H9 (cell line): ENCODE measurements around the gene VSTM2A. TPM values are rescaled to one million over a fixed set of nuclear protein-coding genes. Genes with fewer than 3 reads are reported as not detected.

Experiments used
- DNase-seq: peaks from one replicate; pipeline ENCODE4 v3.0.0-alpha.2; 2017
- H2AFZ ChIP-seq: one replicate; pipeline ENCODE4 v1.6.1; 2013; ENCODE audit warnings: mild to moderate bottlenecking, low read length, control low read depth, moderate library complexity
- H2AK5ac ChIP-seq: 2 replicates; pipeline ENCODE4 v1.6.1; 2013; ENCODE audit warnings: low read length, control low read depth, mixed read lengths; ENCODE audit not compliant: insufficient read length
- H2BK120ac ChIP-seq: one replicate; pipeline ENCODE4 v1.6.1; 2013; ENCODE audit warnings: low read depth, mild to moderate bottlenecking, low read length, control low read depth, inconsistent platforms; ENCODE audit not compliant: poor library complexity, severe bottlenecking
- H2BK12ac ChIP-seq: 2 replicates; pipeline ENCODE4 v1.6.1; 2013; ENCODE audit warnings: low read length, control low read depth, mixed read lengths, low read depth; ENCODE audit not compliant: insufficient read length
- H2BK15ac ChIP-seq: 2 replicates; pipeline ENCODE4 v1.6.1; 2013; ENCODE audit warnings: low read depth, low read length, control low read depth
- H2BK20ac ChIP-seq: one replicate; pipeline ENCODE4 v1.6.1; 2013; ENCODE audit warnings: low read depth, mild to moderate bottlenecking, low read length, control low read depth, inconsistent platforms; ENCODE audit not compliant: poor library complexity, severe bottlenecking
- H2BK5ac ChIP-seq: 2 replicates; pipeline ENCODE4 v1.6.1; 2013; ENCODE audit warnings: low read length, control low read depth, mixed read lengths; ENCODE audit not compliant: insufficient read length
- H3K14ac ChIP-seq: 2 replicates; pipeline ENCODE4 v1.6.1; 2013; ENCODE audit warnings: low read length, control low read depth; ENCODE audit not compliant: insufficient read depth
- H3K18ac ChIP-seq: 2 replicates; pipeline ENCODE4 v1.6.1; 2013; ENCODE audit warnings: low read depth, mild to moderate bottlenecking, mixed read lengths, low read length, control low read depth; ENCODE audit not compliant: insufficient read length
- H3K23ac ChIP-seq: 2 replicates; pipeline ENCODE4 v1.6.1; 2013; ENCODE audit warnings: low read length, control low read depth, mixed read lengths, low read depth; ENCODE audit not compliant: insufficient read length
- H3K23me2 ChIP-seq: 2 replicates; pipeline ENCODE4 v1.6.1; 2013; ENCODE audit warnings: low read depth, mild to moderate bottlenecking, mixed read lengths, low read length, control low read depth; ENCODE audit not compliant: insufficient read length, poor library complexity, severe bottlenecking
- H3K27ac ChIP-seq: 2 replicates; pipeline ENCODE4 v1.5.1; 2013; ENCODE audit warnings: low read length, control low read depth, mixed read lengths, low read depth; ENCODE audit not compliant: insufficient read length
- H3K27me3 ChIP-seq: 2 replicates; pipeline ENCODE4 v1.6.1; 2013; ENCODE audit warnings: low read length, control low read depth, inconsistent platforms; ENCODE audit not compliant: insufficient read depth
- H3K4ac ChIP-seq: 2 replicates; pipeline ENCODE4 v1.6.1; 2013; ENCODE audit warnings: low read depth, mild to moderate bottlenecking, control low read depth, inconsistent platforms, low read length, moderate library complexity
- H3K4me1 ChIP-seq: 2 replicates; pipeline ENCODE4 v1.6.1; 2013; ENCODE audit warnings: low read length, control low read depth, inconsistent platforms; ENCODE audit not compliant: insufficient read depth
- H3K4me2 ChIP-seq: 2 replicates; pipeline ENCODE4 v1.6.1; 2013; ENCODE audit warnings: low read length, control low read depth, mixed read lengths; ENCODE audit not compliant: insufficient read length, insufficient read depth
- H3K56ac ChIP-seq: 2 replicates; pipeline ENCODE4 v1.6.1; 2013; ENCODE audit warnings: low read depth, mild to moderate bottlenecking, mixed read lengths, low read length, control low read depth; ENCODE audit not compliant: insufficient read length
- H3K79me1 ChIP-seq: 2 replicates; pipeline ENCODE4 v1.6.1; 2013; ENCODE audit warnings: low read depth, mild to moderate bottlenecking, moderate library complexity, low read length, control low read depth, inconsistent platforms; ENCODE audit not compliant: insufficient read depth, poor library complexity, severe bottlenecking
- H3K79me2 ChIP-seq: 2 replicates; pipeline ENCODE4 v1.6.1; 2013; ENCODE audit warnings: low read length, control low read depth, inconsistent platforms; ENCODE audit not compliant: insufficient read depth
- H3K9ac ChIP-seq: 2 replicates; pipeline ENCODE4 v1.6.1; 2013; ENCODE audit warnings: low read length, control low read depth, mixed read lengths; ENCODE audit not compliant: insufficient read length; ENCODE audit errors: extremely low read depth
- H3K9me3 ChIP-seq: one replicate; pipeline ENCODE4 v1.6.1; 2013; ENCODE audit warnings: low read depth, low read length, inconsistent platforms; ENCODE audit not compliant: control insufficient read depth
- H3T11ph ChIP-seq: one replicate; pipeline ENCODE4 v1.6.1; 2013; ENCODE audit warnings: mild to moderate bottlenecking, low read length, control low read depth, inconsistent platforms
- H4K20me1 ChIP-seq: one replicate; pipeline ENCODE4 v1.6.1; 2013; ENCODE audit not compliant: control insufficient read depth, insufficient read length, insufficient read depth
- H4K5ac ChIP-seq: 2 replicates; pipeline ENCODE4 v1.6.1; 2013; ENCODE audit warnings: low read depth, mild to moderate bottlenecking, mixed read lengths, low read length, control low read depth; ENCODE audit not compliant: insufficient read length
- H4K8ac ChIP-seq: replicated peaks from 2 replicates; pipeline ENCODE4 v1.6.1; 2013; ENCODE audit warnings: low read length, control low read depth, mixed read lengths, low read depth; ENCODE audit not compliant: insufficient read length
- H4K91ac ChIP-seq: 2 replicates; pipeline ENCODE4 v1.6.1; 2013; ENCODE audit warnings: low read depth, mild to moderate bottlenecking, moderate library complexity, mixed read lengths, low read length, control low read depth; ENCODE audit not compliant: insufficient read length
- H3K27ac Mint-ChIP-seq, 3 experiments: 2 replicates in 2 of 3; 3 replicates in 1 of 3; pipeline ENCODE4 v1.8.0; 2020 to 2021; ENCODE audit warnings: mixed read lengths in 3 of 3, mild to moderate bottlenecking in 1 of 3, moderate library complexity in 1 of 3
- H3K27me3 Mint-ChIP-seq: 2 replicates; pipeline ENCODE4 v1.8.0; 2021; ENCODE audit warnings: low read depth, mild to moderate bottlenecking, moderate library complexity, mixed read lengths
- H3K36me3 Mint-ChIP-seq, 3 experiments: 2 replicates in 2 of 3; 3 replicates in 1 of 3; pipeline ENCODE4 v1.8.0; 2020 to 2021; ENCODE audit warnings: low read depth in 3 of 3, mixed read lengths in 3 of 3; ENCODE audit not compliant: insufficient read depth in 1 of 3
- H3K4me1 Mint-ChIP-seq, 2 experiments: 2 replicates each; pipeline ENCODE4 v1.8.0; 2020; ENCODE audit warnings: mixed read lengths in 2 of 2
- H3K4me3 Mint-ChIP-seq, 2 experiments: 2 replicates in 1 of 2; 3 replicates in 1 of 2; pipeline ENCODE4 v1.8.0; 2020 to 2021; ENCODE audit warnings: mild to moderate bottlenecking in 2 of 2, mixed read lengths in 2 of 2, moderate library complexity in 1 of 2
- H3K9me3 Mint-ChIP-seq, 2 experiments: 2 replicates in 1 of 2; 3 replicates in 1 of 2; pipeline ENCODE4 v1.8.0; 2020; ENCODE audit warnings: mild to moderate bottlenecking in 2 of 2, mixed read lengths in 2 of 2, moderate library complexity in 1 of 2
- CTCF ChIP-seq: fragments of 200-600 bp; sonication (generic); conservative IDR thresholded peaks from 3 replicates; pipeline ENCODE4 v1.8.0; 2021; ENCODE audit warnings: antibody characterized with exemption, mild to moderate bottlenecking
- WGBS: extraction: QIAGEN DNeasy Blood & Tissue Kit; methylation state at CpG from one replicate; pipeline ENCODE4 v1.1.7; 2013; ENCODE audit warnings: missing lambda C conversion rate, low lambda C conversion rate, mixed read lengths; ENCODE audit not compliant: insufficient read length; ENCODE audit errors: extremely low coverage; 5-methylcytosine and 5-hydroxymethylcytosine counted together
- total RNA-seq: library from RNA; stranded (reverse); gene quantifications from 2 replicates; pipeline ENCODE4 v1.2.1, GENCODE V29; 2021

The VSTM2A gene
- total RNA-seq, 1 experiment from 2014 or later, result 0.11 TPM

GRCh38 chr7:54544527-54545240 lies 2.5 kb downstream of the VSTM2A start:
- H4K91ac ChIP-seq, result no peak overlapping the region
- H4K20me1 ChIP-seq, result no peaks in the 10 kb centered on the region
- H3T11ph ChIP-seq, result no peak overlapping the region
- no peak overlapping the region for H2BK15ac ChIP-seq
- peaks cover 75% of the 10 kb centered on the region for H3K27me3 Mint-ChIP-seq
- peaks cover 2 to 3% of the 10 kb centered on the region in 2 experiments; a peak in 2 of 5 replicates for H3K9me3 Mint-ChIP-seq
- no peaks in the 10 kb centered on the region for H3K4me1 ChIP-seq
- no peak overlapping the region for H3K4ac ChIP-seq
- TF ChIP-seq CTCF, result no peak; the same call in 2 of the 3 replicates
- no peak overlapping the region for H3K9ac ChIP-seq
- no peak overlapping the region for H2BK12ac ChIP-seq
- no peak overlapping the region for H3K18ac ChIP-seq
- no peaks in the 10 kb centered on the region for H3K9me3 ChIP-seq
- no peak overlapping the region for H3K23ac ChIP-seq
- no peak overlapping the region for H3K56ac ChIP-seq
- no peak overlapping the region for H2BK20ac ChIP-seq
- no peak overlapping the region for H3K14ac ChIP-seq
- peak; percentile 62 for DNase-seq
- H2BK5ac ChIP-seq, result no peak overlapping the region
- no CpG with 5 or more reads among the region's 45 CpGs for WGBS
- peak overlapping the region; percentile 88 for H3K4me2 ChIP-seq
- H3K4me1 Mint-ChIP-seq, result peaks cover 24 to 28% of the 10 kb centered on the region in 2 experiments
- no peak overlapping the region for H3K27ac Mint-ChIP-seq
- peaks cover 0 to 2% (median 0%) of the 10 kb centered on the region in 3 experiments; a peak in 2 of 7 replicates for H3K36me3 Mint-ChIP-seq
- H3K4me3 Mint-ChIP-seq, result peak overlapping the region; percentile 49 to 90
- H3K27me3 ChIP-seq, result peaks cover 20% of the 10 kb centered on the region; the same call in 1 of the 2 replicates
- H3K27ac ChIP-seq, result no peak overlapping the region
- no peak overlapping the region for H2BK120ac ChIP-seq
- peaks cover 21% of the 10 kb centered on the region for H3K23me2 ChIP-seq
- no peak overlapping the region for H2AK5ac ChIP-seq
- no peaks in the 10 kb centered on the region for H3K79me1 ChIP-seq
- H3K79me2 ChIP-seq, result no peaks in the 10 kb centered on the region
- no peak overlapping the region for H2AFZ ChIP-seq
- H4K8ac ChIP-seq, result no peak overlapping the region
- H4K5ac ChIP-seq, result no peak overlapping the region
